ENCODE data around the gene CLHC1.

- TF ChIP-seq POLR2AphosphoS5 (IDR thresholded peaks at IDR 0.05; ENCODE audit: low read depth) (no peak), CTCF (IDR thresholded peaks at IDR 0.05; ENCODE audit: insufficient read depth, low read length) (no peak), REST (IDR thresholded peaks at IDR 0.05; ENCODE audit: insufficient replicate concordance, low read depth) (no peak), SPI1 (IDR thresholded peaks at IDR 0.05; ENCODE audit: borderline replicate concordance, low read depth) (no peak), GABPA (IDR thresholded peaks at IDR 0.05; ENCODE audit: low read depth) (no peak)
Observed at GRCh38 chr2:55144922-55145820, 86.9 kb downstream of the CLHC1 start.

All from HL-60 (cell line).